Mesothelial cell of epicardium (in vitro differentiated cells): ENCODE measurements around the gene DOCK6. TPM values are rescaled to one million over a fixed set of nuclear protein-coding genes. Genes with fewer than 3 reads are reported as not detected.

ENCODE experiments used
- DNase-seq, 2 experiments: peaks; one replicate each; pipeline ENCODE4 v3.0.0; 2021; ENCODE audit warnings: low spot score in 2 of 2; ENCODE audit not compliant: unreplicated experiment in 2 of 2
- H3K27ac Mint-ChIP-seq: 2 replicates; pipeline ENCODE4 v1.8.0; 2021; ENCODE audit warnings: mixed read lengths
- H3K27me3 Mint-ChIP-seq: 2 replicates; pipeline ENCODE4 v1.8.0; 2021; ENCODE audit warnings: low read depth, mixed read lengths
- H3K36me3 Mint-ChIP-seq: 2 replicates; pipeline ENCODE4 v1.8.0; 2021; ENCODE audit warnings: mixed read lengths
- H3K4me1 Mint-ChIP-seq: 2 replicates; pipeline ENCODE4 v1.8.0; 2021; ENCODE audit warnings: mixed read lengths
- H3K4me3 Mint-ChIP-seq: 2 replicates; pipeline ENCODE4 v1.8.0; 2021; ENCODE audit warnings: mild to moderate bottlenecking, moderate library complexity, mixed read lengths
- H3K9me3 Mint-ChIP-seq: 2 replicates; pipeline ENCODE4 v1.8.0; 2021; ENCODE audit warnings: mixed read lengths
- total RNA-seq: library from RNA; stranded (reverse); gene quantifications from 3 replicates; pipeline ENCODE4 v1.2.1, GENCODE V29; 2021
- TF ChIP-seq, protein P1 (sequence below): fragments of 200-600 bp; sonication (generic); IDR thresholded peaks from one replicate; pipeline ENCODE4 v1.5.0; 2021; ENCODE audit warnings: antibody characterized with exemption; ENCODE audit not compliant: unreplicated experiment

DOCK6 gene
- total RNA-seq, 1 donor from 2014 or later = 66.4 TPM

DNA sequence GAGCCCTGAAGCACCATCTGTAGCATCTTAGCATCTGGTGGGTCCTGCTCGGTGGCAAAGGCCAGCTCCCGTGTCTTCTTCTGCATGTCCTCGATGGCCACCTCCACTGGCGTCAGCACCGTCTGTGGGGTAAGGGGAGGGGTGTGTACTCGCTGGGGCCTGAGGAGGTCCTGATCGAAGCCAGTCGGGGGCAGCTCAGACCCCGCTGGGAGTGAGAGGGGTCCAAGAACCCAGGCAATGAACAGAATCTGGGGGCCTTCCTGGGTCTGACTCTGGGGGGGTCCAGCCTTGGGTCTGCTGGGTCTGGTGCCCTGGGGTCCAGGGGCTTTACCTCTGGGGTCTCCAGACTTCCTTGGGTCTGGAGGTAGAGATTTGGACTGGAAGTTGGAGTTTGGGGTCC, 61.4 kb downstream of the DOCK6 start:
- DNase-seq = no peak
- TF ChIP-seq, protein P1, sequence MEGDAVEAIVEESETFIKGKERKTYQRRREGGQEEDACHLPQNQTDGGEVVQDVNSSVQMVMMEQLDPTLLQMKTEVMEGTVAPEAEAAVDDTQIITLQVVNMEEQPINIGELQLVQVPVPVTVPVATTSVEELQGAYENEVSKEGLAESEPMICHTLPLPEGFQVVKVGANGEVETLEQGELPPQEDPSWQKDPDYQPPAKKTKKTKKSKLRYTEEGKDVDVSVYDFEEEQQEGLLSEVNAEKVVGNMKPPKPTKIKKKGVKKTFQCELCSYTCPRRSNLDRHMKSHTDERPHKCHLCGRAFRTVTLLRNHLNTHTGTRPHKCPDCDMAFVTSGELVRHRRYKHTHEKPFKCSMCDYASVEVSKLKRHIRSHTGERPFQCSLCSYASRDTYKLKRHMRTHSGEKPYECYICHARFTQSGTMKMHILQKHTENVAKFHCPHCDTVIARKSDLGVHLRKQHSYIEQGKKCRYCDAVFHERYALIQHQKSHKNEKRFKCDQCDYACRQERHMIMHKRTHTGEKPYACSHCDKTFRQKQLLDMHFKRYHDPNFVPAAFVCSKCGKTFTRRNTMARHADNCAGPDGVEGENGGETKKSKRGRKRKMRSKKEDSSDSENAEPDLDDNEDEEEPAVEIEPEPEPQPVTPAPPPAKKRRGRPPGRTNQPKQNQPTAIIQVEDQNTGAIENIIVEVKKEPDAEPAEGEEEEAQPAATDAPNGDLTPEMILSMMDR = no peak
- Mint-ChIP-seq H3K36me3 (peaks cover 3% of the 10 kb centered on the region), H3K27me3 (no peaks in the 10 kb centered on the region), H3K9me3 (no peaks in the 10 kb centered on the region), H3K4me3 (no peak overlapping the region), H3K27ac (no peak overlapping the region), H3K4me1 (peaks cover 6% of the 10 kb centered on the region)

DNA sequence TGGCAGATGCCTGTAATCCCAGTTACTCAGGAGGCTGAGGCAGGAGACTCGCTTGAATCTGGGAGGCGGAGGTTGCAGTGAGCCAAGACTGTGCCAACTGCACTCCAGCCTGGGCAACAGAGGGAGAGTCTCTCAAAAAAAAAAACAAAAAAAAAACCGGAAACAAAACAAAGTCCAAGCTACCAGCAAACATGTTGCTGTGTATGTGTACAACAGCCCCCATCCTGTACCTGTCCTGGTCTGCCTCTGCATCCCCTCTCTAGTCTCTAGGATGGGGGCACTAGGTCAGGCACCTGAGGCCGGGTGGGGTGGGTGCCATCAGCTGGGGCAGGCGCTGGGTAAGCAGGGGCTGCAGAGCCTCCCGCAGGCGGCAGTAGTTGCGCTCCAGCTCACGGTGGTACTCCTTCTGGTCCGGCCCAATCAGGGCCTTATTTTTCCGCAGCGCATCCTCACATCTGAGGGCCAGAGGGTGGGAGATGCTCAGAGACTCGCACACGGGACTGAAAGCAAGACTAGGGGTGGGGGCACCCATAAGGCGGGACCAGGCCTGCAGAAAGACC, 62.2 kb downstream of the DOCK6 start:
- Mint-ChIP-seq H3K27me3 (no peaks in the 10 kb centered on the region), H3K36me3 (peaks cover 2% of the 10 kb centered on the region), H3K27ac (no peak overlapping the region), H3K4me3 (no peak overlapping the region), H3K4me1 (peaks cover 10% of the 10 kb centered on the region), H3K9me3 (no peaks in the 10 kb centered on the region)
- no peak for DNase-seq
- TF ChIP-seq, protein P1 = no peak

DNA sequence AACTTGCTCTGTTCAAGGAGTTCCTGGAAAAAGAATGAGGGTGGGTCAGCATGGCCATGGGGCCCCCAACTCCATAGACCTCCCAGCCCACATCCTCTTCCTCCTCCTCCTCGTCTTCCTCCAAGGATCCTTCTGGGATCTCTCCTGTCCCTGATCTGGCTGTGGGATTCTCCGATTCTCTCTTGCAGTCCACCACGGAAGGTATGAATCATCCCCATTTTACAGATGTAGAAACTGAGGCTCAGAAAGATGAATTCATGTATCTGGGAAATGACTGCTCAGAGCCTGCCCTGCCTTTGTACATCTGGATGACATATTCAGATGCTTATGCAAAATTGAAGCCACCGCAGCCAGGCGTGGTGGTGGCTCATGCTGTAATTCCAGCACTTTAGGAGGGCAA, 62.8 kb downstream of the DOCK6 start:
- H3K4me3 Mint-ChIP-seq = peak overlapping the region; percentile 30
- no peaks in the 10 kb centered on the region for H3K27me3 Mint-ChIP-seq

DNA sequence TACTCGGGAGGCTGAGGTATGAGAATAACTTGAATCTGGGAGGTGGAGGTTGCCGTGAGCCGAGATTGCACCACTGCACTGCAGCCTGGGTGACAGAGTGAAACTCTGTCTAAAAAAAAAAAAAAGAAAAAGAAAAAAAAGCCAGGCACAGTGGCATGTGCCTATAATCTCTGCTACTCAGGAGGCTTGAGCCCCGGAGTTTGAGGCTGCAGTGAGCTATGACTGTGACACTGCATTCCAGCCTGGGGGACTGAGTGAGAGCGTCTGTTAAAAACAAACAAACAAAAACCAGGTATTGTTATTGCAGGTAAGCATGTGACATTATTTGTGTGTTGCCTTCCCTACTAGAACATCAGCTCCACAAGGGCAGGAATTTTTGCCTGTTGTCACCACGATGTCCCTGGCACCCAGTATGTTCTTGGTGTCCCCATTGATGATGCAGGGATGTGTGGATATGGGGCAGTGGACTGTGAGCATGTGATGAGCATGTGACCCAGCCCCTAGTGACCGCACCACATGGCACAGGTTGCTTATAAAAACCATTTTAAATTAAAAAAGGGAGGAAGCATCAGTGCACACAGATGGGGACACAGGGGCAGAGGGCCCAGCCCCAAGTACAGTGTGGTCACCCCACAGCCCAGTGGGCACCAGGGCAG, 63.4 kb downstream of the DOCK6 start:
- peaks cover 12% of the 10 kb centered on the region for H3K4me1 Mint-ChIP-seq
- peaks cover 2% of the 10 kb centered on the region for H3K36me3 Mint-ChIP-seq
- TF ChIP-seq, protein P1 = no peak
- H3K27ac Mint-ChIP-seq = peak overlapping the region; percentile 56
- DNase-seq = no peak
- H3K4me3 Mint-ChIP-seq = peak overlapping the region; percentile 68
- no peaks in the 10 kb centered on the region for H3K27me3 Mint-ChIP-seq
- no peaks in the 10 kb centered on the region for H3K9me3 Mint-ChIP-seq

More for the DNA sequence above, 62.8 kb downstream of the DOCK6 start:
- Mint-ChIP-seq H3K36me3 (peaks cover 2% of the 10 kb centered on the region), H3K4me1 (peaks cover 12% of the 10 kb centered on the region), H3K9me3 (no peaks in the 10 kb centered on the region), H3K27ac (no peak overlapping the region)
- no peak for DNase-seq
- TF ChIP-seq, protein P1 = no peak

DNA sequence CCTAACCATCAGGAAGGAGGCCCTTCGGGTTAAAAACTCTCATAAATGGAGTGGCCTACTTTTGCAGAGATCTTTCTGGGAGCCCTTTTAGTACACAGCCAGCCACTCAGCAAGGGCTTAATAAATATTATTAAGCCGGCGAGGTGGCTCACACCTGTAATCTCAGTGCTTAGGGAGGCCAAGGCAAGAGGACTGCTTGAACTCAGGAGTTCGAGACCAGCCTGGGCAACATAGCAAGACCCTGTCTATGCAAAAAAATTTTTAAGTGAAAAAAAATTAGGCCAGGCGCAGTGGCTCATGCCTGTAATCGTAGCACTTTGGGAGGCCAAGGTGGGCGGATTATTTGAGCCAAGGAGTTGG, 64.2 kb downstream of the DOCK6 start:
- peaks cover 9% of the 10 kb centered on the region for H3K4me1 Mint-ChIP-seq
- DNase-seq = no peak
- no peaks in the 10 kb centered on the region for H3K9me3 Mint-ChIP-seq
- peak overlapping the region; percentile 66 for H3K27ac Mint-ChIP-seq
- peaks cover 2% of the 10 kb centered on the region for H3K36me3 Mint-ChIP-seq
- peak overlapping the region; percentile 68 for H3K4me3 Mint-ChIP-seq
- no peaks in the 10 kb centered on the region for H3K27me3 Mint-ChIP-seq
- TF ChIP-seq, protein P1 = no peak
